Osteoblast (primary cell): Measurements from ENCODE around the gene JUNB. TPM values are rescaled to one million over a fixed set of nuclear protein-coding genes. Genes with fewer than 3 reads are reported as not detected.
A peak's percentile ranks its signal among the peaks of the same experiment; 100 is the strongest.

Source experiments
- DNase-seq: peaks from one replicate; pipeline ENCODE4 v3.0.0; 2011; ENCODE audit warnings: low spot score, mixed read lengths; ENCODE audit not compliant: insufficient read length; ENCODE audit errors: missing footprints
- H2AFZ ChIP-seq: 2 replicates; pipeline ENCODE4 v1.6.0; 2011; ENCODE audit warnings: mild to moderate bottlenecking, low read length
- H3K27ac ChIP-seq: 2 replicates; pipeline ENCODE4 v1.5.1; 2011; ENCODE audit warnings: mild to moderate bottlenecking, low read depth, low read length, moderate library complexity
- H3K27me3 ChIP-seq: 2 replicates; pipeline ENCODE4 v1.6.0; 2012; ENCODE audit warnings: mild to moderate bottlenecking, control low read depth, inconsistent platforms, low read length, moderate library complexity; ENCODE audit not compliant: insufficient read depth
- H3K36me3 ChIP-seq: 2 replicates; pipeline ENCODE4 v1.5.1; 2011; ENCODE audit warnings: mild to moderate bottlenecking, low read length, control low read depth, moderate library complexity; ENCODE audit not compliant: insufficient read depth
- H3K4me1 ChIP-seq: 2 replicates; pipeline ENCODE4 v1.5.1; 2011; ENCODE audit warnings: mild to moderate bottlenecking, low read length, control low read depth, moderate library complexity; ENCODE audit not compliant: insufficient read depth
- H3K4me2 ChIP-seq: 2 replicates; pipeline ENCODE4 v1.6.0; 2011; ENCODE audit warnings: mild to moderate bottlenecking, low read length; ENCODE audit not compliant: insufficient read depth
- H3K4me3 ChIP-seq: fragments of 200-600 bp; sonication (generic); 3 replicates; pipeline ENCODE4 v1.5.1; 2012; ENCODE audit warnings: mild to moderate bottlenecking, low read length, inconsistent platforms; ENCODE audit not compliant: insufficient read depth
- H3K79me2 ChIP-seq: 2 replicates; pipeline ENCODE4 v1.6.0; 2012; ENCODE audit warnings: mild to moderate bottlenecking, low read length, control low read depth, inconsistent platforms; ENCODE audit not compliant: insufficient read depth
- H3K9me3 ChIP-seq: 2 replicates; pipeline ENCODE4 v1.5.1; 2011; ENCODE audit warnings: low read depth, low read length, control low read depth
- H4K20me1 ChIP-seq: 2 replicates; pipeline ENCODE4 v1.6.0; 2012; ENCODE audit warnings: mild to moderate bottlenecking, low read length, control low read depth; ENCODE audit not compliant: insufficient read depth
- total RNA-seq: library from RNA; depleted of rRNA; stranded (reverse); fragments of >200 nt; gene quantifications from 2 replicates; pipeline ENCODE4 v1.2.3, GENCODE V29; 2012
- TF ChIP-seq, protein P1 (sequence below): IDR thresholded peaks from 2 replicates; pipeline ENCODE4 v1.5.1; 2011; ENCODE audit warnings: mild to moderate bottlenecking, low read depth, low read length, moderate library complexity; ENCODE audit errors: extremely low read depth

JUNB gene
- total RNA-seq, 1 donor = 93.0 TPM

GRCh38 chr19:12764698-12765097 lies 26.6 kb upstream of the JUNB start:
- Histone ChIP-seq H2AFZ (no peak overlapping the region), H3K4me1 (no peaks in the 10 kb centered on the region), H3K4me3 (no peak overlapping the region), H3K9me3 (no peaks in the 10 kb centered on the region), H3K4me2 (no peak overlapping the region), H3K27me3 (no peaks in the 10 kb centered on the region), H4K20me1 (no peaks in the 10 kb centered on the region), H3K27ac (no peak overlapping the region), H3K36me3 (no peaks in the 10 kb centered on the region), H3K79me2 (no peaks in the 10 kb centered on the region)
- peak; percentile 36 for DNase-seq
- TF ChIP-seq, protein P1, sequence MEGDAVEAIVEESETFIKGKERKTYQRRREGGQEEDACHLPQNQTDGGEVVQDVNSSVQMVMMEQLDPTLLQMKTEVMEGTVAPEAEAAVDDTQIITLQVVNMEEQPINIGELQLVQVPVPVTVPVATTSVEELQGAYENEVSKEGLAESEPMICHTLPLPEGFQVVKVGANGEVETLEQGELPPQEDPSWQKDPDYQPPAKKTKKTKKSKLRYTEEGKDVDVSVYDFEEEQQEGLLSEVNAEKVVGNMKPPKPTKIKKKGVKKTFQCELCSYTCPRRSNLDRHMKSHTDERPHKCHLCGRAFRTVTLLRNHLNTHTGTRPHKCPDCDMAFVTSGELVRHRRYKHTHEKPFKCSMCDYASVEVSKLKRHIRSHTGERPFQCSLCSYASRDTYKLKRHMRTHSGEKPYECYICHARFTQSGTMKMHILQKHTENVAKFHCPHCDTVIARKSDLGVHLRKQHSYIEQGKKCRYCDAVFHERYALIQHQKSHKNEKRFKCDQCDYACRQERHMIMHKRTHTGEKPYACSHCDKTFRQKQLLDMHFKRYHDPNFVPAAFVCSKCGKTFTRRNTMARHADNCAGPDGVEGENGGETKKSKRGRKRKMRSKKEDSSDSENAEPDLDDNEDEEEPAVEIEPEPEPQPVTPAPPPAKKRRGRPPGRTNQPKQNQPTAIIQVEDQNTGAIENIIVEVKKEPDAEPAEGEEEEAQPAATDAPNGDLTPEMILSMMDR = no peak

- peak overlapping the region; percentile 94 for H3K4me2 ChIP-seq
- DNase-seq = peak; percentile 100
These were observed 25.2 kb upstream of the JUNB start for GRCh38 chr19:12766051-12766521.

DNA sequence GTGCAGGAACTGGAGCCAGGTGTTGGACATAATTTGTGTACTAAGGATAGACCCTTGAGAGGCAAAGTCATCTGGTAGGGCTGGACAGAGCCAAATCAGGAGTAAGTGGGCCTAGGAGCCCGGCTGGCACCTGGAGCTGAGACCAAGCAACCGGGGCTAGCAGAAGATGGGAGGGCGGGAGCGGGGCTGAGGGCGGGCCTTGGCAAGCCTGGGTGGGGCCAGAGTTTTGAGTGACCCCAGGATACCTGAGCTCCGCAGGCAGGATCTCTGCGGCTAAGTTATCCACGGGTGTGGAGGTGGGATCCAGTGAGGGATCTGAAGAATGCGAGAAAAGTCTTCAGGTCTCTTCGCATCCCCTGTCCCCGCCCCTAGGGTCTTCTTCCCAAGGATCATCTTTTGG lies 24.1 kb upstream of the JUNB start:
- H3K4me3 ChIP-seq = no peak overlapping the region
- H3K79me2 ChIP-seq = no peaks in the 10 kb centered on the region
- peak; percentile 62 for DNase-seq
- no peaks in the 10 kb centered on the region for H3K27me3 ChIP-seq
- no peaks in the 10 kb centered on the region for H4K20me1 ChIP-seq
- no peaks in the 10 kb centered on the region for H3K9me3 ChIP-seq
- no peak overlapping the region for H2AFZ ChIP-seq
- TF ChIP-seq, protein P1 = no peak
- H3K4me2 ChIP-seq = no peak overlapping the region
- H3K36me3 ChIP-seq = no peaks in the 10 kb centered on the region
- no peak overlapping the region for H3K27ac ChIP-seq
- peaks cover 2% of the 10 kb centered on the region for H3K4me1 ChIP-seq

More at GRCh38 chr19:12766051-12766521, 25.2 kb upstream of the JUNB start:
- H3K27me3 ChIP-seq = no peaks in the 10 kb centered on the region
- TF ChIP-seq, protein P1 = peak; percentile 80
- peak overlapping the region; percentile 95 for H2AFZ ChIP-seq
- no peaks in the 10 kb centered on the region for H3K36me3 ChIP-seq
- H3K27ac ChIP-seq = no peak overlapping the region
- no peaks in the 10 kb centered on the region for H3K4me1 ChIP-seq
- H3K9me3 ChIP-seq = no peaks in the 10 kb centered on the region
- H3K79me2 ChIP-seq = no peaks in the 10 kb centered on the region
- no peaks in the 10 kb centered on the region for H4K20me1 ChIP-seq
- H3K4me3 ChIP-seq = peak overlapping the region; percentile 78

DNA sequence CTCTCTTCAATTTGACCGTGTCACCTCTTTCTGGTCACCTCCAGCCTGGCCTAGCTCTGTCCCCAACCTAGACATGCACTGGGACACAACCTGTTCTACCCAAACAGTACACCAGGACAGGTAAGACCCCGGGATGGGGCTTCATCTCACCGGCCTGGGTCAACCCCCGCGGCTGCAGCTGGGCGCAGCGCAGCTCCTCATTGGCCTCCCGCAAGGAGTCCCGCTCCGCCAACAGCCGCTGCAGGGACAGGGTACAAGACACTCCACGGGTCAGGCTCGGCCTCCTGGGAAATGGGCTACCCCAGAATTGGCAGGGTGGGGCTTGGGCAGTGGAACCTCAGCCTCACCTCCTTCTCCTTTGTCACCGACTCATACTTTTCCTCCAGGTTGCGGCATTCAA lies 23.6 kb upstream of the JUNB start:
- peak; percentile 43 for DNase-seq
- H3K9me3 ChIP-seq = no peaks in the 10 kb centered on the region
- H3K27ac ChIP-seq = no peak overlapping the region
- peaks cover 3% of the 10 kb centered on the region for H3K4me1 ChIP-seq
- no peak overlapping the region for H3K4me3 ChIP-seq
- H4K20me1 ChIP-seq = no peaks in the 10 kb centered on the region
- H3K4me2 ChIP-seq = no peak overlapping the region
- TF ChIP-seq, protein P1 = no peak
- no peaks in the 10 kb centered on the region for H3K79me2 ChIP-seq
- no peaks in the 10 kb centered on the region for H3K36me3 ChIP-seq
- no peaks in the 10 kb centered on the region for H3K27me3 ChIP-seq
- no peak overlapping the region for H2AFZ ChIP-seq
